GM13977 (cell line): Measurements from ENCODE around the gene CASTOR1.

ENCODE experiments used
- DNase-seq: peaks from one replicate; pipeline ENCODE4 v3.0.0; 2012; ENCODE audit warnings: low spot score
- in situ Hi-C: fragments of 300-500 bp; cut with MboI; formaldehyde crosslinking; loops from one replicate; pipeline ENCODE4 v1.12.0; 2022; ENCODE audit warnings: low sequenced_read_pairs, low pct_unique_long_range_greater_than_20kb, mixed read lengths, inconsistent platforms; ENCODE audit not compliant: unreplicated experiment
- TF ChIP-seq, protein P1 (sequence below): IDR thresholded peaks from 2 replicates; pipeline ENCODE4 v1.5.1; 2012; ENCODE audit warnings: mild to moderate bottlenecking, control low read depth; ENCODE audit not compliant: insufficient read depth; ENCODE audit errors: extremely low read depth, missing control alignments

CASTOR1 gene

DNA sequence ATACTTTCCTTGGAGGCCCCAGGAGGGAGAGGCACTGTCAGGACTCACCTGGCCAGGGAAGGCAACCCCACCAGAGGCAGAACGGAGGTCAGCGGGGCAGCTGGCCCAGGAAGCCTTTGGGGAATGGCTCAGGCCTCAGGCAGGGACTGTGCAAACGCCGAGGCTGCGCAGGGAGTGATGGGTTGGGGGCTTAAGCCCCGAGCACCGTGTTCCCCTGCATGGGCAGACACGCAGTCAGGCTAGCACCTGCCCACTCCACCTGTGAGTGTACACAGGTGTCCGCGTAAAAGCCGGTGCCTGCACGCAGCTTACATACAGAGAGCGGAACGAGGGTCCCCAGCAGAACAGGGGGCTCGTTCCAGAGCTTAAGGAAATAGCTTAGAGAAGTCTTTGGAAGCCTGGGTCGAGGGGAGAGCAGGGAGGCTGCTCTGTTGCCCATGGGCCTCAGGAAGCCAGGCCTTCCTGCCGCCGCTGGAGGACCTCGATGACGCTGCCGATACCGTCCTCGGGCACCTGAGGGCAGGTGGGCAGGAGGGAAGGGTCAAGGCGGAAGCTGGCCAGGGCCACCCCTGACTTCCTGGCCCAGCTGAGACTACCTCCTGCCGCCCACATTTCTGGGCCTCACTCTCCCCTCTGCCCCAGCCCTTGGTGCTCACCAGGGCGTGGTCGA is 4.0 kb downstream of the CASTOR1 start:
- TF ChIP-seq, protein P1, sequence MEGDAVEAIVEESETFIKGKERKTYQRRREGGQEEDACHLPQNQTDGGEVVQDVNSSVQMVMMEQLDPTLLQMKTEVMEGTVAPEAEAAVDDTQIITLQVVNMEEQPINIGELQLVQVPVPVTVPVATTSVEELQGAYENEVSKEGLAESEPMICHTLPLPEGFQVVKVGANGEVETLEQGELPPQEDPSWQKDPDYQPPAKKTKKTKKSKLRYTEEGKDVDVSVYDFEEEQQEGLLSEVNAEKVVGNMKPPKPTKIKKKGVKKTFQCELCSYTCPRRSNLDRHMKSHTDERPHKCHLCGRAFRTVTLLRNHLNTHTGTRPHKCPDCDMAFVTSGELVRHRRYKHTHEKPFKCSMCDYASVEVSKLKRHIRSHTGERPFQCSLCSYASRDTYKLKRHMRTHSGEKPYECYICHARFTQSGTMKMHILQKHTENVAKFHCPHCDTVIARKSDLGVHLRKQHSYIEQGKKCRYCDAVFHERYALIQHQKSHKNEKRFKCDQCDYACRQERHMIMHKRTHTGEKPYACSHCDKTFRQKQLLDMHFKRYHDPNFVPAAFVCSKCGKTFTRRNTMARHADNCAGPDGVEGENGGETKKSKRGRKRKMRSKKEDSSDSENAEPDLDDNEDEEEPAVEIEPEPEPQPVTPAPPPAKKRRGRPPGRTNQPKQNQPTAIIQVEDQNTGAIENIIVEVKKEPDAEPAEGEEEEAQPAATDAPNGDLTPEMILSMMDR = no peak
- no peak for DNase-seq
- in situ Hi-C loops = loop anchor here (10.0 kb wide), 1 partner anchor 99 kb away; the partner anchor contains the start of gene RNF215

DNA sequence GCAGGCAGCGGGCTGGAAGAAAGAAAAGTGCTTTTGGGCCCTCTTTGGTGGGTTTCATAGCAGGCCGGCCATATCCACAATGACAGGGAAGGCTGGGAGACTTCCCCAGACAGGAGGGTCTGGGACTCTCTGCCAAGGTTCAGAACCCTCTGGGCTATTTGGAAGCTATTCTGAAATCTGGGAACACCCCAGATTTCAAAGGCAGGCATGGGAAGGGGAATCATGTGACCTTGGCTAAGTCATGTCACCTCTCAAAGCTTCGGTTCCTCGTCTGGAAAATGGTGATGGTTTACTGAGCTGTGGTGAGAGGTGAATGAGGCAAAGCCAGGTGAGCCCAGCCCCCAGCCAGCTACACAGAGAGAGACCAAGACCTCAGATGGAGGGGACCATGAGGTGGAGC is 4.6 kb downstream of the CASTOR1 start:
- in situ Hi-C loops = loop anchor here (10.0 kb wide), 1 partner anchor 100 kb away; the partner anchor contains the start of gene RNF215
- DNase-seq = no peak
- TF ChIP-seq, protein P1 = no peak

DNA sequence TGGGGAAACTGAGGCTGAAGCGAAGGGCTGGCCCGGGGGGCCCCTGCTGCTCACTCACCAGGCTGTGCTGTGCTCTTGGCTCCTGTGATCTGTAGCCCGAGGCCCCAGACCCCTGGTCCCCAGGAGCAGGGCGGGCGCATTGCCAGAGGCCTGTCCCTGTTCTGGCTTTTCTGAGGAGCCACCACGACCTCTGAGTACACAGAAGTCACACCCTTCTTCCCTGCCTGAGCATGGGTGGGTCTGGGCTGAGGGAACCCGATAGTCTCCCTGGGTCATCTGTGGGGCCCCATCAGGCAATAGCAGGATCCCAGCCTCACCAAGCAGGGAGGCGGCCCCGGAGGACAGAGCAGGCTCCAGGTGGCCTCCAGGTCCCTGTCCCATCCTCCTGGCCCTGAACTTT is 5.1 kb downstream of the CASTOR1 start:
- TF ChIP-seq, protein P1 = no peak
- in situ Hi-C loops = loop anchor here (10.0 kb wide), 1 partner anchor 101 kb away; the partner anchor contains the start of gene RNF215

DNA sequence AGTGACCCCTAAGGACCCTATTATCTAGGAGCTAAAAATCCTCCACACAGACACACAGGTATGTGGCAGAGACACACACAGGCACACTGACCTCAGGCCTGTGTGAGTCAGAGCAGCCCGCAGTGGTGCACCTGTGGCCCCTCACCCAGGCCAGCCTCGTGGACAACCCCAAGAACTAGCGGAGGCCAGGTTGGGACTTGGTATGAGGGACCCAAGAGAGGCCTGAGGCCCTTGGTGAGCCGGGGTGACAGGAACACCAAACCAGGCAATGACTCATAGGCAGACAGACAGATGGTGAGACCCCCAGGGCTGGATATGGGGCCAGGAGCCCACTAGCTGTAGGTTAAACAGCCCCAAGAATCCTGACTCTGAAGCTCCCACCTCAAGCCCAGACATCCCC is 6.0 kb downstream of the CASTOR1 start:
- TF ChIP-seq, protein P1 = no peak
- no peak for DNase-seq
- in situ Hi-C loops = loop anchor here (10.0 kb wide), 1 partner anchor 101 kb away; the partner anchor contains the start of gene RNF215

More for the DNA sequence above, 5.1 kb downstream of the CASTOR1 start:
- DNase-seq = no peak

DNA sequence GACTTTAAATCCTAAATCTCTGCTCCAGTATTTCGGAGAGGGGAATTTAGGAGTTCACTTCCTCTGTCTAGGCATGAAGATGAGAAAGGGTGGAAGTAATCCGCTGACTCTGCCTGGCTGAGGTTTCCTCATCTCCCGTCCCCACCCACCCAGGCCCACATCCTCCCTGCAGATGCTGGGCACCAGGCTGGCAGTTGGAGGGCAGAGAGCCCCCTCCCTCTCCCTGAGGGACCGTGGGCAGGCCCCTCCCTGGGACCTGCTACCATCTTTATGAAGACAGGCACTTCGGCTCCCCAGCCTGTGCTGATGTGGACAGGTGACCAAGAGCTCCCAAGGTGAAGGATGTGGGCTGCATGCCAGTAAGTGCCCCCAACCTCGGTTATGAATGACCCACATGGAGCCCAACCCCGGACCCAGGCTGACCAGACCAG is 6.7 kb downstream of the CASTOR1 start:
- TF ChIP-seq, protein P1 = no peak
- in situ Hi-C loops = loop anchor here (10.0 kb wide), 1 partner anchor 102 kb away; the partner anchor contains the start of gene RNF215

DNA sequence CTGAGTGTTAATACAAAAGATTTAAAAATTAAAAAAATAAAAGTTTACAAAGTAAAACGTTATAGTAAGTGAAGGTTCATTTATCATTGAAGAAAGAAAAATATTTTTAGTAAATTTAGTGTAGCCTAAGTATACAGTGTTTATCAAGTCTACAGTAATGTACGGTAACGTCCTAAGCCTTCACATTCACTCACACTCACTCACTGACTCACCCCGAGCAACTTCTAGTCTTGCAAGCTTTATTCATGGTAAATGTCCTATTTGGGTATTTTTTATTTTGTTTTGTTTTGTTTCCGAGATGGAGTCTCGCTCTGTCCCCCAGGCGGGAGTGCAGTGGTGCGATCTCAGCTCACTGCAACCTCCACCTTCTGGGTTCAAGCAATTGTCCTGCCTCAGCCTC is 8.8 kb downstream of the CASTOR1 start:
- DNase-seq = no peak
- TF ChIP-seq, protein P1 = no peak
- in situ Hi-C loops = loop anchor here (10.0 kb wide), 1 partner anchor 104 kb away; the partner anchor contains the start of gene RNF215

More for the DNA sequence above, 6.7 kb downstream of the CASTOR1 start:
- no peak for DNase-seq
